22Rv1 (cell line): ENCODE data around the gene COL18A1.

Experiments used
- H3K27ac ChIP-seq: fragments of 450-650 bp; 2 replicates; pipeline ENCODE4 v1.5.1; 2017
- ZFX ChIP-seq: fragments of 450-650 bp; IDR thresholded peaks from 2 replicates; pipeline ENCODE4 v1.6.1; 2017; ENCODE audit warnings: antibody characterized with exemption, borderline replicate concordance
- TF ChIP-seq, protein P1 (sequence below): fragments of 450-650 bp; IDR thresholded peaks from 2 replicates; pipeline ENCODE4 v1.5.1; 2017; ENCODE audit warnings: mild to moderate bottlenecking

The COL18A1 gene

DNA sequence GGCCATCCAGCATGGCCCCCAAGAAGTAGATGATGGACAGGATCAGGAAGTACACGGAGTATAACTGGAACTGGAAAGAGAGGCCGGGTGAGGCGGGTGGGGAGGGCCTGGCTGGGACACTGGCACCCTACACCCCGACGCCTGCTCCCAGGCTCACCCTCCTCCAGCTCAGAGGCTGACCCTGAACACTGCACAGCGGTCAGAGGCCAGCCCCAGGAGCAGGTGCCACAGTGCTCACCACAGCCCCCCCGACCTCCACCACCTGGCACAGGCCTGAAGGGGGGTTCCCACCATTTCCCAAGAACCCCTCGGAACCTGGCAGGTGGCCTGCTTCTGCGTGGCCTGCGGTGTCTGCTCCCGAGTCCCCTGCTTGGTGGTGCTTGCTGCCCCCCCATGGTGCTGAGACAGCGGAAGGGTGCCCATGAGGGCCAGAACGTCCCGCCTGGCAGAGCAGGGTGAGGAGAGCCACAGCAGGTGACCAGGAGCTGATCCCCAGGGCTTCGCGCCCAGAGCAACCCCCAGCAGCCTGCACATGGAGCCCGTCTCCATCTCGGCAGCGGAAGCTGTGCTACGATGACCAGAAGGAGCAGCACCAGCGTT is 111.2 kb downstream of the COL18A1 start:
- TF ChIP-seq, protein P1, sequence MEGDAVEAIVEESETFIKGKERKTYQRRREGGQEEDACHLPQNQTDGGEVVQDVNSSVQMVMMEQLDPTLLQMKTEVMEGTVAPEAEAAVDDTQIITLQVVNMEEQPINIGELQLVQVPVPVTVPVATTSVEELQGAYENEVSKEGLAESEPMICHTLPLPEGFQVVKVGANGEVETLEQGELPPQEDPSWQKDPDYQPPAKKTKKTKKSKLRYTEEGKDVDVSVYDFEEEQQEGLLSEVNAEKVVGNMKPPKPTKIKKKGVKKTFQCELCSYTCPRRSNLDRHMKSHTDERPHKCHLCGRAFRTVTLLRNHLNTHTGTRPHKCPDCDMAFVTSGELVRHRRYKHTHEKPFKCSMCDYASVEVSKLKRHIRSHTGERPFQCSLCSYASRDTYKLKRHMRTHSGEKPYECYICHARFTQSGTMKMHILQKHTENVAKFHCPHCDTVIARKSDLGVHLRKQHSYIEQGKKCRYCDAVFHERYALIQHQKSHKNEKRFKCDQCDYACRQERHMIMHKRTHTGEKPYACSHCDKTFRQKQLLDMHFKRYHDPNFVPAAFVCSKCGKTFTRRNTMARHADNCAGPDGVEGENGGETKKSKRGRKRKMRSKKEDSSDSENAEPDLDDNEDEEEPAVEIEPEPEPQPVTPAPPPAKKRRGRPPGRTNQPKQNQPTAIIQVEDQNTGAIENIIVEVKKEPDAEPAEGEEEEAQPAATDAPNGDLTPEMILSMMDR = no peak
- no peak for TF ChIP-seq ZFX
- peak overlapping the region; percentile 94; the same call in 1 of the 2 replicates for H3K27ac ChIP-seq

DNA sequence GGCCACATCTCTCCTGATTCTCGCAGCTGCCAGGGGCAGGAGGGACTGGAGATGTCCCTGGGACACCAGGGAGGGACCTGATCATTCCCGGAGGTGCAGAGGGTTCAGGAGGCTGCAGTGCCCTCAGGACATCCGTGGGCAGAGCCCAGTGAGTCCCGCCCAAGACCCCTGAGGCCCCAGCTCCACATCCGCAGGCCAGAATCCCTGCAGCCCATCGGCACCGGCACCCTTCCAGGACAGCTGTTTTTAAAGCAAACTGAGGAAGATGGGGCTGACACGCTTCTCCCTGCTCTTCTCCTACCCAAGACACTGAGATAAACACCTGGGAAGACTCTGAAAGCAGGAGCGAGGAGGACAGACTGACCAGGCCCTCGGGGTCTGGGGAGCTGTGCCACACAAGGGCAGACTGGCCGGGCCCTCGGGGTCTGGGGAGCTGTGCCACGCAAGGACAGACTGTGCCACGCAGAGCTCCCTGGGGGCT is 111.7 kb downstream of the COL18A1 start:
- no peak overlapping the region for H3K27ac ChIP-seq

DNA sequence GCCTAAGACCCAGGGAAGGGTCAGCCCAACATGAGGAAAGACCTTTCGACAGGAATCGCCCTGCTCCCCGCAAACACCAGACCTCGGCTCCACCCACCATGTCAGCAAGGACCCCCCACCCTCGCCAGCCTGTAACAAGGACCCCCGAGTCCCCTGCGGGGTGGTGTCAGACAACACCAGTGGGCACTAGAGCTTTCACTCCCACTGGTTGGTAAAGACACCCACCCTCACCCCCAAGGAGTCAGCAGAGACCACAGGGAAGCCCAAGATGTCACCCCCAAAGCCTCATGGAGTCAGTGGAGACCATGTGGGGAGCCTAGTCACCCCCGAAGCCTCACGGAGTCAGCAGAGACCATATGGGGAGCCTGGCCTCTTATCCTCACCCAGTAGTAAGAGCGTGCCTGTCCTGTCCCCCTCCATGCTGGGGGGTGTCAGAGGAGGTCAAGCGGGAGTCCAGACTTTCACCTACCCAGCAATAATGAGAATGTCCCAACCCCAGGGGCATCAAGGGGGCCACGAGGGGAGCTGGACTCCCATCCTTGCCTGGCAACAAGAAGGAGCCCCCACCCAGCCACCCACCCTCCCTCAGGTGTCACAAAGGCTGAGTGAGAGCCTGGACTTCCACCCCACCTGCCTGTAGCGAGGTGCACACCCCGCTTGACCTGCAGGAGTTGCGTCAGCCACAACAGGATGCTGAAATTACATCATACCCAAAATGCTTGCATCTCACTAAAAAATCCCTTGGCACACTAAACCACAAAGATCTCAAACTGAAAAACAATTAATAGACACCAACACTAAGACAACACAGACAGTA is 112.5 kb downstream of the COL18A1 start:
- no peak for TF ChIP-seq ZFX
- TF ChIP-seq, protein P1 = no peak
- no peak overlapping the region for H3K27ac ChIP-seq

More for the DNA sequence above, 111.7 kb downstream of the COL18A1 start:
- TF ChIP-seq ZFX = no peak
- TF ChIP-seq, protein P1 = no peak

DNA sequence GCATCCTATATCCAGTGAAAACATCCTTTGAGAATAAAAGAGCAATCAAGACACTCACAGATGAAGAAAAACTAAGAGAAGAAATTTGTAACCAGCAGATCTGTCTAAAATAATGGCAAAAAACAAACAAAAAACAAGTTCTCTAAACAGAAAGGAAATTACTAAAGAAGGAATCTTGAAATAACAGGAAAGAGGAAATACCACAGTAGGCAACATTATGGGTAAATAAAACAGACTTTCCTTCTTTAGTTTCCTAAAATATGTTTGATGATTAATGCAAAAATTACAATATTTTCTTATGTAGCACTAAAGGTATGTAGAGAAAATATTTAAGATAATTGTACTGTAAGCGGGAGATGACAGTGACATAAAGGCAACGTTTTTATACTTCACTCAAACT is 113.8 kb downstream of the COL18A1 start:
- no peak for TF ChIP-seq ZFX
- TF ChIP-seq, protein P1 = no peak

DNA sequence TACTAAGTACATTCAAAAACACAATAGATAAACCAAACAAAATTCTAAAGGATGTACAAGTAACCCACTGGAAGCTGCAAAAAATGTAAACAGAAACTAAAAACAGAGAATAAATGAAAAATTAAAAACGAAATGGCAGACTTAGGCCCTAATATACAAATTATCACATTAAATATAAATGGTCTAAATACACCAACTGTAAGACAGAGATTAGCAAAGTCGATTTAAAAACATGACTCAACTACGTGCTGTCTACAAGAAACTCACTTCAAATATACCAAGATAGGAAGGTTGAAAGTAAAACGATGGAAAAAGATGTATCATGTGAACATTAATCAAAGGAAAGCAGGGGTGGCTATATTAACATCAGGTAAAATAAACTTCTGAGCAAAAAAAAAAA is 114.2 kb downstream of the COL18A1 start:
- no peak overlapping the region for H3K27ac ChIP-seq
- no peak for TF ChIP-seq ZFX
- TF ChIP-seq, protein P1 = no peak

More for the DNA sequence above, 113.8 kb downstream of the COL18A1 start:
- no peak overlapping the region for H3K27ac ChIP-seq

DNA sequence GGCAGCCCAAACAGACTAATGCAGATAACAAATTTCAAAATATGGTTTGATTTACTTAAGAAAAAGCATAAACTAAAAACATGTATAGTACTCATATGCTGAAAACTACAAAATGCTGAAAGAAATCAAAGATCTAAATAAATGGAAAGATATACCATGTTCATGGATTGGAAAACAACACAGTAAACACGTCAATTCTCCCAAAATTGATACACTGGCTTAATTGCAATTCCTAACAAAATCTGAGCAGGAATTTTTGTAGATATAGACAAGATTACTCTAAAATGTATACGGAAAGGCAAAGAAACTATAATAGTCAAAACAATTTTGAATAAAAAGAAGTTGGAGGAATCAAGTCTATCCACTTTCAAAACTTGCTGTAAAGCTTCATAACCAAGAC is 116.3 kb downstream of the COL18A1 start:
- H3K27ac ChIP-seq = no peak overlapping the region
- TF ChIP-seq, protein P1 = no peak
- no peak for TF ChIP-seq ZFX

DNA sequence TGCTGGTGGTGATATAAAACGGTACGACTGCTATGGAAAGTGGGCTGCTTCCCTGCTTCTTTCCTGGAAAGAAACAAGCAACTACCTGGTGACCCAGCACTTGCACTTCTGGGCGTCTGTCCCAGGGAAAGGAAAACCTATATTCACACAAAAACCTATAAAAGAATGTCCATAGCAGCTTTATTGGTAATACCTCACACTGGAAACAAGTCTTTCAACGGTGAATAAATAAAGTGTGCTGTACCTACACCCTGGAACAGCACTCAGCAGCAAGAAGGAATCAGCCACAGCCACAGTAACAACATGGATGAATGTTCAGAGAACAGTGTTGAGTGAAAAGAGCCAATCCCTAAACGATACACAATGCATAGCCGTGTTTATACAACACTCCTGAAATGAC is 117.4 kb downstream of the COL18A1 start:
- no peak overlapping the region for H3K27ac ChIP-seq
- TF ChIP-seq ZFX = no peak
- TF ChIP-seq, protein P1 = no peak
